K562 (cell line): ENCODE results near the gene ARSA. TPM values are rescaled to one million over a fixed set of nuclear protein-coding genes. Genes with fewer than 3 reads are reported as not detected.

Source experiments
- BCL6 ChIP-seq: fragments of 250-450 bp; sonication (Bioruptor Pico); IDR thresholded peaks from 2 replicates; pipeline ENCODE4 v1.4.0; 2020
- HDAC8 ChIP-seq: fragments of 450-650 bp; IDR thresholded peaks from 2 replicates; pipeline ENCODE4 v1.6.1; 2016; ENCODE audit warnings: mild to moderate bottlenecking, missing genetic modification characterization, moderate library complexity, missing compliant biosample characterization
- HIVEP1 ChIP-seq: fragments of 250-450 bp; sonication (Bioruptor Pico); IDR thresholded peaks from 2 replicates; pipeline ENCODE4 v1.4.0; 2020; ENCODE audit warnings: mild to moderate bottlenecking
- HSF4 ChIP-seq: fragments of 250-450 bp; sonication (Bioruptor Pico); IDR thresholded peaks from 2 replicates; pipeline ENCODE4 v2.1.2; 2022; ENCODE audit warnings: mild to moderate bottlenecking, moderate library complexity, borderline replicate concordance
- NFRKB ChIP-seq: fragments of 450-650 bp; IDR thresholded peaks from 2 replicates; pipeline ENCODE4 v1.6.1; 2016; ENCODE audit warnings: low read depth
- PYGO2 ChIP-seq: fragments of 450-650 bp; IDR thresholded peaks from 2 replicates; pipeline ENCODE4 v1.6.1; 2016; ENCODE audit warnings: mild to moderate bottlenecking, missing genetic modification characterization, moderate library complexity, missing compliant biosample characterization
- SRSF9 ChIP-seq: fragments of 200-400 bp; formaldehyde crosslinking; IDR thresholded peaks from 2 replicates; pipeline ENCODE4 v1.6.1; 2017; ENCODE audit warnings: low read depth, low read length, borderline replicate concordance
- polyA plus RNA-seq, 8 experiments: library from polyadenylated mRNA; depleted of rRNA in 4 of 8; stranded (reverse) in 5 of 8; unstranded in 3 of 8; fragments of >200 nt; fragmentation: Nextera tagmentation in 2 of 8; fragmentation: Illumina TruSeq in 1 of 8; extraction: Ambion mirVana in 2 of 8; extraction: Trizol in 1 of 8; gene quantifications; 2 replicates each; pipeline versions ENCODE4 v1.2.1 to v1.2.3, GENCODE V29; 2011 to 2014; ENCODE audit warnings: inconsistent platforms in 1 of 8, missing spikeins in 1 of 8
- total RNA-seq, 7 experiments: library from RNA; depleted of rRNA in 6 of 7; stranded (reverse); fragments of >200 nt in 6 of 7; fragmentation: Illumina TruSeq in 2 of 7; extraction: Trizol in 2 of 7; gene quantifications; 2 replicates each; pipeline versions ENCODE4 v1.2.1 to v1.2.3, GENCODE V29; 2011 to 2021; ENCODE audit warnings: low replicate concordance in 1 of 7
- TF ChIP-seq, protein P1 (sequence below): fragments of 450-650 bp; IDR thresholded peaks from 2 replicates; pipeline ENCODE4 v1.6.1; 2016; ENCODE audit warnings: mild to moderate bottlenecking, moderate library complexity
- TF ChIP-seq, protein P2 (sequence below): fragments of 450-650 bp; IDR thresholded peaks from 2 replicates; pipeline ENCODE4 v1.6.1; 2014; ENCODE audit warnings: low read depth, mild to moderate bottlenecking, moderate library complexity, borderline replicate concordance
- TF ChIP-seq, protein P3 (sequence below): fragments of 450-650 bp; formaldehyde crosslinking; IDR thresholded peaks from 2 replicates; pipeline ENCODE4 v1.4.0; 2022; ENCODE audit warnings: missing genetic modification characterization
- TF ChIP-seq, protein P4 (sequence below): IDR thresholded peaks from 2 replicates; pipeline ENCODE4 v1.6.1; 2014; ENCODE audit warnings: antibody characterized with exemption

The ARSA gene
- total and polyA plus RNA-seq, 9 of the 15 experiments (the other 6 are each of a cell fraction or from before 2014, with no cell fraction given) = 0.32 to 10.9 (median 1.8) TPM; not detected in 1

DNA sequence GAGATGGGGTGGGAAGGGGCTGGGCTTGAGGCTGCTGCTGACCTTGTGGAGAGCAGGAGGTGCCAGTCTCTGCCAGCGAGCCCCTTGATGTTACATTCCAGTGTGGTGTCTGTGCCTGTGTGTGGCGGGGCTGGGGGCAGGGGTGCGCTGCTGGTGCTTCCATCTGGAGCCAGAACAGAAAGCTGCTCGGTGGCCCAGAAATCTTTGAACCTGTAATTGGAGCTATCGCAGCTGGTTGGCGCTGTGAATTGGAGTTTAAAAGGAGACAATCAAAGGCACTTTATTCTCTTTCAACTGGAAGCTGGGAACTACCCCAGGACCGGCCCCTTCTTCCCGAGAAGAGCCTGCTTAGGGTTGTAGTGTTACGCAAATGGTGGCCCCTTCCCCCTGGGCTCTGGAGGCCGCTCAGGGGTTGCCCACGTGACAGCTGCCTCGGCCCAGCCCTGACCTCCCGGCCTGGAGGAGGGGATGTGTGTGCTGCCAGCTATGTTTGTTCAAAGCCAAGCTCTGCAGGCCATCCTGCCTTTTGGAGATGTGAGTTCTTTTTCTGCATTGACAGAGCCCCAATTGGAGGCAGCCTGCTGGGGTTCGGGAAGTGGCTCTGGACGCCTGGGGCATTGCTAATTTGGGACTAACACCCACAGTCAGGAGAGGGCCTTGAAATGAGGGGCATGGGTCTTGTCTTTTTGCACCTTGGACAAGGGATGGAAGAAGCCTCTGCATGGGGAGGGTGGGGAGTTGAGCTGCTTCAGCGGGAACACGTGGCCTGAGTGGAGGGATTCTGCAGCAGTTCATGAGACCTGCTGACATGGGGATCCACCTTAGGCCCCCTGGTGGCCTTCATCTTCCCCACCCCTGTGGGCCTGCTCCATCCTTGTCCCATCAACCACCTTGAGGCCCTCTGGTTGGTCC, 14.0 kb upstream of the ARSA start (continued):
- TF ChIP-seq, protein P1, sequence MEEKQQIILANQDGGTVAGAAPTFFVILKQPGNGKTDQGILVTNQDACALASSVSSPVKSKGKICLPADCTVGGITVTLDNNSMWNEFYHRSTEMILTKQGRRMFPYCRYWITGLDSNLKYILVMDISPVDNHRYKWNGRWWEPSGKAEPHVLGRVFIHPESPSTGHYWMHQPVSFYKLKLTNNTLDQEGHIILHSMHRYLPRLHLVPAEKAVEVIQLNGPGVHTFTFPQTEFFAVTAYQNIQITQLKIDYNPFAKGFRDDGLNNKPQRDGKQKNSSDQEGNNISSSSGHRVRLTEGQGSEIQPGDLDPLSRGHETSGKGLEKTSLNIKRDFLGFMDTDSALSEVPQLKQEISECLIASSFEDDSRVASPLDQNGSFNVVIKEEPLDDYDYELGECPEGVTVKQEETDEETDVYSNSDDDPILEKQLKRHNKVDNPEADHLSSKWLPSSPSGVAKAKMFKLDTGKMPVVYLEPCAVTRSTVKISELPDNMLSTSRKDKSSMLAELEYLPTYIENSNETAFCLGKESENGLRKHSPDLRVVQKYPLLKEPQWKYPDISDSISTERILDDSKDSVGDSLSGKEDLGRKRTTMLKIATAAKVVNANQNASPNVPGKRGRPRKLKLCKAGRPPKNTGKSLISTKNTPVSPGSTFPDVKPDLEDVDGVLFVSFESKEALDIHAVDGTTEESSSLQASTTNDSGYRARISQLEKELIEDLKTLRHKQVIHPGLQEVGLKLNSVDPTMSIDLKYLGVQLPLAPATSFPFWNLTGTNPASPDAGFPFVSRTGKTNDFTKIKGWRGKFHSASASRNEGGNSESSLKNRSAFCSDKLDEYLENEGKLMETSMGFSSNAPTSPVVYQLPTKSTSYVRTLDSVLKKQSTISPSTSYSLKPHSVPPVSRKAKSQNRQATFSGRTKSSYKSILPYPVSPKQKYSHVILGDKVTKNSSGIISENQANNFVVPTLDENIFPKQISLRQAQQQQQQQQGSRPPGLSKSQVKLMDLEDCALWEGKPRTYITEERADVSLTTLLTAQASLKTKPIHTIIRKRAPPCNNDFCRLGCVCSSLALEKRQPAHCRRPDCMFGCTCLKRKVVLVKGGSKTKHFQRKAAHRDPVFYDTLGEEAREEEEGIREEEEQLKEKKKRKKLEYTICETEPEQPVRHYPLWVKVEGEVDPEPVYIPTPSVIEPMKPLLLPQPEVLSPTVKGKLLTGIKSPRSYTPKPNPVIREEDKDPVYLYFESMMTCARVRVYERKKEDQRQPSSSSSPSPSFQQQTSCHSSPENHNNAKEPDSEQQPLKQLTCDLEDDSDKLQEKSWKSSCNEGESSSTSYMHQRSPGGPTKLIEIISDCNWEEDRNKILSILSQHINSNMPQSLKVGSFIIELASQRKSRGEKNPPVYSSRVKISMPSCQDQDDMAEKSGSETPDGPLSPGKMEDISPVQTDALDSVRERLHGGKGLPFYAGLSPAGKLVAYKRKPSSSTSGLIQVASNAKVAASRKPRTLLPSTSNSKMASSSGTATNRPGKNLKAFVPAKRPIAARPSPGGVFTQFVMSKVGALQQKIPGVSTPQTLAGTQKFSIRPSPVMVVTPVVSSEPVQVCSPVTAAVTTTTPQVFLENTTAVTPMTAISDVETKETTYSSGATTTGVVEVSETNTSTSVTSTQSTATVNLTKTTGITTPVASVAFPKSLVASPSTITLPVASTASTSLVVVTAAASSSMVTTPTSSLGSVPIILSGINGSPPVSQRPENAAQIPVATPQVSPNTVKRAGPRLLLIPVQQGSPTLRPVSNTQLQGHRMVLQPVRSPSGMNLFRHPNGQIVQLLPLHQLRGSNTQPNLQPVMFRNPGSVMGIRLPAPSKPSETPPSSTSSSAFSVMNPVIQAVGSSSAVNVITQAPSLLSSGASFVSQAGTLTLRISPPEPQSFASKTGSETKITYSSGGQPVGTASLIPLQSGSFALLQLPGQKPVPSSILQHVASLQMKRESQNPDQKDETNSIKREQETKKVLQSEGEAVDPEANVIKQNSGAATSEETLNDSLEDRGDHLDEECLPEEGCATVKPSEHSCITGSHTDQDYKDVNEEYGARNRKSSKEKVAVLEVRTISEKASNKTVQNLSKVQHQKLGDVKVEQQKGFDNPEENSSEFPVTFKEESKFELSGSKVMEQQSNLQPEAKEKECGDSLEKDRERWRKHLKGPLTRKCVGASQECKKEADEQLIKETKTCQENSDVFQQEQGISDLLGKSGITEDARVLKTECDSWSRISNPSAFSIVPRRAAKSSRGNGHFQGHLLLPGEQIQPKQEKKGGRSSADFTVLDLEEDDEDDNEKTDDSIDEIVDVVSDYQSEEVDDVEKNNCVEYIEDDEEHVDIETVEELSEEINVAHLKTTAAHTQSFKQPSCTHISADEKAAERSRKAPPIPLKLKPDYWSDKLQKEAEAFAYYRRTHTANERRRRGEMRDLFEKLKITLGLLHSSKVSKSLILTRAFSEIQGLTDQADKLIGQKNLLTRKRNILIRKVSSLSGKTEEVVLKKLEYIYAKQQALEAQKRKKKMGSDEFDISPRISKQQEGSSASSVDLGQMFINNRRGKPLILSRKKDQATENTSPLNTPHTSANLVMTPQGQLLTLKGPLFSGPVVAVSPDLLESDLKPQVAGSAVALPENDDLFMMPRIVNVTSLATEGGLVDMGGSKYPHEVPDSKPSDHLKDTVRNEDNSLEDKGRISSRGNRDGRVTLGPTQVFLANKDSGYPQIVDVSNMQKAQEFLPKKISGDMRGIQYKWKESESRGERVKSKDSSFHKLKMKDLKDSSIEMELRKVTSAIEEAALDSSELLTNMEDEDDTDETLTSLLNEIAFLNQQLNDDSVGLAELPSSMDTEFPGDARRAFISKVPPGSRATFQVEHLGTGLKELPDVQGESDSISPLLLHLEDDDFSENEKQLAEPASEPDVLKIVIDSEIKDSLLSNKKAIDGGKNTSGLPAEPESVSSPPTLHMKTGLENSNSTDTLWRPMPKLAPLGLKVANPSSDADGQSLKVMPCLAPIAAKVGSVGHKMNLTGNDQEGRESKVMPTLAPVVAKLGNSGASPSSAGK = 0 out of 2 replicates have a peak, but pooled peaks have one; percentile 11
- TF ChIP-seq, protein P2, sequence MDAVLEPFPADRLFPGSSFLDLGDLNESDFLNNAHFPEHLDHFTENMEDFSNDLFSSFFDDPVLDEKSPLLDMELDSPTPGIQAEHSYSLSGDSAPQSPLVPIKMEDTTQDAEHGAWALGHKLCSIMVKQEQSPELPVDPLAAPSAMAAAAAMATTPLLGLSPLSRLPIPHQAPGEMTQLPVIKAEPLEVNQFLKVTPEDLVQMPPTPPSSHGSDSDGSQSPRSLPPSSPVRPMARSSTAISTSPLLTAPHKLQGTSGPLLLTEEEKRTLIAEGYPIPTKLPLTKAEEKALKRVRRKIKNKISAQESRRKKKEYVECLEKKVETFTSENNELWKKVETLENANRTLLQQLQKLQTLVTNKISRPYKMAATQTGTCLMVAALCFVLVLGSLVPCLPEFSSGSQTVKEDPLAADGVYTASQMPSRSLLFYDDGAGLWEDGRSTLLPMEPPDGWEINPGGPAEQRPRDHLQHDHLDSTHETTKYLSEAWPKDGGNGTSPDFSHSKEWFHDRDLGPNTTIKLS = no peak
- TF ChIP-seq HDAC8 (tag) (no peak), BCL6 (no peak), NFRKB (no peak), HIVEP1 (CRISPR knock-in tag) (no peak), PYGO2 (tag) (no peak), HSF4 (CRISPR knock-in tag) (no peak), SRSF9 (no peak)
- TF ChIP-seq, protein P3, sequence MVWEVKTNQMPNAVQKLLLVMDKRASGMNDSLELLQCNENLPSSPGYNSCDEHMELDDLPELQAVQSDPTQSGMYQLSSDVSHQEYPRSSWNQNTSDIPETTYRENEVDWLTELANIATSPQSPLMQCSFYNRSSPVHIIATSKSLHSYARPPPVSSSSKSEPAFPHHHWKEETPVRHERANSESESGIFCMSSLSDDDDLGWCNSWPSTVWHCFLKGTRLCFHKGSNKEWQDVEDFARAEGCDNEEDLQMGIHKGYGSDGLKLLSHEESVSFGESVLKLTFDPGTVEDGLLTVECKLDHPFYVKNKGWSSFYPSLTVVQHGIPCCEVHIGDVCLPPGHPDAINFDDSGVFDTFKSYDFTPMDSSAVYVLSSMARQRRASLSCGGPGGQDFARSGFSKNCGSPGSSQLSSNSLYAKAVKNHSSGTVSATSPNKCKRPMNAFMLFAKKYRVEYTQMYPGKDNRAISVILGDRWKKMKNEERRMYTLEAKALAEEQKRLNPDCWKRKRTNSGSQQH (CRISPR knock-in tag) = no peak
- TF ChIP-seq, protein P4, sequence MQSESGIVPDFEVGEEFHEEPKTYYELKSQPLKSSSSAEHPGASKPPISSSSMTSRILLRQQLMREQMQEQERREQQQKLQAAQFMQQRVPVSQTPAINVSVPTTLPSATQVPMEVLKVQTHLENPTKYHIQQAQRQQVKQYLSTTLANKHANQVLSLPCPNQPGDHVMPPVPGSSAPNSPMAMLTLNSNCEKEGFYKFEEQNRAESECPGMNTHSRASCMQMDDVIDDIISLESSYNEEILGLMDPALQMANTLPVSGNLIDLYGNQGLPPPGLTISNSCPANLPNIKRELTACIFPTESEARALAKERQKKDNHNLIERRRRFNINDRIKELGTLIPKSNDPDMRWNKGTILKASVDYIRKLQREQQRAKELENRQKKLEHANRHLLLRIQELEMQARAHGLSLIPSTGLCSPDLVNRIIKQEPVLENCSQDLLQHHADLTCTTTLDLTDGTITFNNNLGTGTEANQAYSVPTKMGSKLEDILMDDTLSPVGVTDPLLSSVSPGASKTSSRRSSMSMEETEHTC = no peak
